HG03439 (cell line): ENCODE measurements around the gene GUF1.

Experiments used
- ATAC-seq: cut with Tn5 transposase; IDR thresholded peaks from one replicate; pipeline ENCODE4 v1.9.1; 2021; ENCODE audit warnings: mild to moderate bottlenecking, moderate library complexity; ENCODE audit not compliant: unreplicated experiment

The GUF1 gene

DNA sequence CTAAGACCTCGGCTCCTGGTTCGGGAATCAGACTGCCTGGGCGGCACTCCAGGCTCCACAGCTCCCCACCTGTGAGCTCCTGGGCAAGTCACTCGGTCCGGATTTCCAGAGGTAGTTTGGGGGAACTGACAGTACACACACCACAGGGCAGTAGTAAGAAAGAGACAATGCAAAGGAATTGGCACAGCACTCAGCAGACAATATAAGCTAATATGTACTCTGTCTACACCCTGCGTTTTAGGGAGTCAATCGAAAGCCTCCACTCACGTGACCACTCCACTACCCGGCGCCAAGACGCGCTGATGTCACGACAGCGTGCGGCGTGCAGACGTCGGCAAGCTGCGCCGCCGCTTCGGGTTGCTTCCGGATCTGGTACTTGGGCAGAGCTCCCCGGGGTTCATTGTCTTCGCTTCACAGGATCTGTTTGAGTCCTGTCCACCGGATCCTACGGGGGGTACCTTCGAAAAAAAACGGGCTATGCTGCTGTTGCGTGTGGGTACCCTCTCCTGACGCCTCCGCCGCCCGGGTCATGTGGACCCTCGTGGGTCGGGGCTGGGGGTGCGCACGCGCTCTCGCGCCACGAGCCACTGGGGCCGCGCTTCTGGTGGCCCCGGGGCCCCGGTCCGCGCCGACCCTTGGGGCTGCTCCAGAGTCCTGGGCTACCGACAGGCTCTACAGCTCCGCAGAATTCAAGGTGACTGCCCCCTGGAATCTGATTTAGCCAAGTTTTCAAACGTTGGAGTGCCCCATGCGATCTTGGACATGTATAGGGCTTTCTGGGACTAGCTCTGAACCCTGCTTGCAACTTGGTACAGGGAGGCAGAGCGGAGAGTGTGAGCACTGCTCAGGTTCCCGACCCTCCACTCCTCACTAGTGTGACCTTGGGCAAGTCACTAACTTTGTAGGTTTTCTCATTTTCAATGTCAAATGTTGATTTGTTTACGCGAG lies at the start of gene GUF1:
GUF1 (plus strand) TSS at position 327 of the 948 bp plus-strand sequence; CDS start at position 530, 203 bp downstream.
- peak; percentile 97 for ATAC-seq

DNA sequence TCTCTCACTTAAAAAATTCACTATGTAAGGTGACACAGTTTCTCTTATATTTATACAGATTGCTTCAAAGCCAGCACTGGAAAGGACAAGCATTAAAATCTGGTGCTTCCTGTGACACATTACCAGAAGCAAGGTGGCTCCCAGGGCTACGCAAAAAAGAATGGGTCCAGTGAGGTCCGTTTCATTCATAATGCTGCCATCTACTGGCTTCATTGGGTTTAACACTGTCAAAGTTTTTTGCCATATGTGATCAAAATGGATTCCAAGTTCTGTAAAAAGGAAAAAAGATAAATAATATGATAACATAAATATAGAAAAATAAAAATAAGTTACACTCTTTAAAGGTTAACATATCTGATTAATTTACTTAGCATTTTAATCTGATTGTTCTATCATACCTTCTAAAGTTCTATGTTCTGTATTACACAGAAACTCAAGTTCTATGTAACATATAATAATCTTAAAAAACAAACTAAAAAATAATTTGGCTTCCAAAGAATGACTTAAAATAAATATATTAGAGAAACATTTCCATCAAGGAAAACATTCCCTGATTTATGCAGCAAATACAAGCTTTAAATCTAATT lies 48.8 kb upstream of the GUF1 start:
- peak; percentile 95 for ATAC-seq

DNA sequence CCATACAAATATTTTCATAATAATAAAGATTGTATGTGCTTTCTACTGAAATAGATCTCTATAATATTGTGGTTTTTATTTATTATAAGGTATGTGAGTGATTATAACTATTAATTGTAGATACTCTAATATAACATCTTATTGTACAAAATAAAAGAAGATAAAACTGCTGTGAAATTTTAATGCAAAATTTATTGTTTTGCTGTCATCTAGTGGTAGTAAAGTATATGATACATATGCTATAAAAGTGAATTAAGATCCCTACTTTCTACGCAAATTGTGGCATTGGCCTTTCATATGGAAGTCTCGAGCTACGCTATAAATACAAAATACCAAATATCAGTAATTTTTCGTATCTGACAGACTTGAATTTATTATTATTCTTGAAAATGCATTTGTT lies 46.1 kb upstream of the GUF1 start:
- ATAC-seq: no peak

GRCh38 chr4:44632733-44633132 lies 45.5 kb upstream of the GUF1 start:
- ATAC-seq: no peak

DNA sequence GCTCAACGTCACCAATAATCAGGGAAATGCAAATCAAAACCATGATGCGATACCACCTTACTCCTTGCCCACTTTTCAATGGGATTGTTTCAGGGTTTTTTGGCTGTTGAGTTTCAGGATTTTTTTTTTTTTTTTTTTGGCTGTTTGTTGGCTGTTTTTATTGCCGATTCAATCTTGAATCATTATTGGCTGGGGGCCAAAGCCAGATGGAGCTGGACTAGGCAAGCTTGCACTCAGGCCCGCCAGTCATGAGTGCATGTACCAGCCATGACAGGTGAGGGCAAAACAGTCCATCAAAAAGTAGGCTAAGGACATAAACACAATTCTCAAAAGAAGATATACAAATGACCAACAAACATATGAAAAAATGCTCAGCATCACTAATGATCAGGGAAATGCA lies 40.1 kb upstream of the GUF1 start:
- no peak for ATAC-seq

- no peak for ATAC-seq
Measured at GRCh38 chr4:44646151-44646550, 32.1 kb upstream of the GUF1 start.

GRCh38 chr4:44651425-44651824 lies 26.8 kb upstream of the GUF1 start, which contains the start of gene YIPF7:
YIPF7 (minus strand) TSS chr4:44651625; CDS start chr4:44650100, 1,525 bp downstream.
- ATAC-seq: no peak

GRCh38 chr4:44652002-44652401 lies 26.2 kb upstream of the GUF1 start:
- ATAC-seq: no peak

- ATAC-seq: no peak
Measured at GRCh38 chr4:44660396-44660795, 17.8 kb upstream of the GUF1 start.

GRCh38 chr4:44661940-44662622 lies 16.1 kb upstream of the GUF1 start:
- ATAC-seq: no peak

- no peak for ATAC-seq
Measured at GRCh38 chr4:44662623-44663005, 15.6 kb upstream of the GUF1 start.

DNA sequence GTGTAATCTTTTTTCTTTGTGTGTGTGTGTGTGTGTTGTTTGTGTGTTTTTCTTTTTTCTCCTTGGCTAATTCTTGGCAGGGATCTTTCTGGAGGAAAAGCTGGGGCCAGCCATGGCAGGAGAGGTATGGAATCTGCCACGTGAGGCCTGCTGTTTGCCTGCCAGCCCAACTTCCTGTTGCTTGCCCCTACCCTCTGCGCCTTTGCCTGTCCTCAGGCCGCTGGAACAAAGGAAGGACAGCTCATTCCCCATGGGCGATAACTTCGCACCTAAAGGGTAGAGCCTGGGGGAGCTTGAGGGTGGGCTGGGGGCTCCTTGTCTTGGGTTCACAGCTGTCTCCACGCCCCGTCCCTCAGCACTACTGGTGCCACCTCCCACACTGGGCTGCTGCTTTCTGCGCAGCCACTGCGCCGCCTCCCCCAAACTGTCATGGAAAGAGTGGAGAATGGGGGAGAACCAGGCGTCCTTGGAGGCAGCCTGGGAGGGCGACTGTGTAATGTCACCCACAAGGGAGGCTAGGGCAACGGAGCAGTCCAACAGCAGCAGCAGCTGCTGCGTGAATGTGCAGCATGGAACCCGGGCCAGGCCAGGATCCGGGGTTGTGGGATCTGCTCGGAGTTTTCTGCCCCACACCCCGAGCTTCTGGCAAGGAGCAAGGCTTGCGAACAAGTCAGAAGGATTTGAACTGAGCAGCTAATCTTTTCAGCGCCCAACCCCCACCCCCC lies 14.5 kb upstream of the GUF1 start:
- no peak for ATAC-seq

DNA sequence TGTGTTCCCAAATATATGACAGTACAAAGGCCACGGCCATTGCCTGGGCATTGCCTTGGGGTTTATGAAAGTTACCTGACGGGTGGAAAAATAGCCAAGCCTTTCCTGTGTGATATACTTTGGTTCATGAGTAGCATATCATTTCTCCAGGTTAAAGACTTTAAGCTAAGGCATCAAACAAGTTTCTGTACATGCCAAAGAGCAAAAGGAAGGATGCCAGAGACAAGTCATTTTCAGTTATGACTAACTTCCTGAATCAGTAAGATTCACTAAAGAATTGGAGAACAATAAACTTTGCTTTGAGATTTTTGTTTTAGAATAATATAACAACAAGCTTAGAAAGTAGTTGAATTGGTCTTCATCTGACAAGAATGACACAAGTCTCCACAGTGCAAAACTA lies 9.7 kb upstream of the GUF1 start:
- ATAC-seq: no peak

- ATAC-seq: no peak
Measured at GRCh38 chr4:44670506-44671199, 7.6 kb upstream of the GUF1 start.

- no peak for ATAC-seq
Measured at GRCh38 chr4:44671636-44672035, 6.6 kb upstream of the GUF1 start.

GRCh38 chr4:44674471-44674870 lies 3.7 kb upstream of the GUF1 start:
- ATAC-seq: no peak

DNA sequence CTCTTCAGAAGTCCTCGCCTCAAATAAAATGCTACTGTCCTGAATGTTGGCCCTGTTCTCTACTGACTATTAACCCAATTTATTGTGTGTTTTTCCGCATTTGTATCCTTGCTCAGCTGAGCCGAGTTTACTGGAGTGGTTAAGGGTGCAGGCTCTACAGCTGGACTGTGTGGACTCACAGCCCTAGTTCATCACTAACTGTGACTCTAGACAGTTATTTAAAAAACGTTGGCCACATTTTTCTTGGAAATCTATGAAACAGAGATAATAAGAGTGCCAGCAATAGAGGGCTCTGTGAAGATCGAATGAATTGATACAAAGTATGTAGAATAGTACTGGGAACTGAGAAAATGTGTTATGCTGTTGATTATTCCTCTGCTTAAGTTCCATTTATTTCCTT lies 2.9 kb upstream of the GUF1 start:
- ATAC-seq: no peak

DNA sequence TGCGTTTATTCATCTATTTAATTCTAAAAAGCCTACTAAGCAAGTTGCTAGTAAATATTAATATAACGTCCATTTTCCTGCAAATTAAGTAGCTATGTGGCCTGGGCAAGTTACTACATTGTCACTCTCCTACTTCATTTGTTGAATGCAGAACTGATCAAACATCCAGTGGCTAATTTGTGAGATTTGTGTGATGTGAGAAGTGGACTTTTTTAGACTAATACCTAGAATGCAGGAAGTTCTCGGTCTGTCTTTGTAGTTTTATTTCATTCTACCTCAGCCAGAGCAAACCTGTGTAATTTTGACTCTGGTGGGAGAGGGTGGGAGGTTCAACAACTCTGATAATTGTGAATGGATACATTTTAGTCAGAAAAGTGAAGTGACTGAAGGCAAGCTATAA lies 840 bp downstream of the GUF1 start:
- no peak for ATAC-seq

GRCh38 chr4:44684648-44685047 lies 6.4 kb downstream of the GUF1 start:
- ATAC-seq: no peak

GRCh38 chr4:44700427-44700826 lies 22.2 kb downstream of the GUF1 start:
- no peak for ATAC-seq
